HG03135 (cell line): ENCODE results near the gene CIT.

Experiments used
- ATAC-seq: cut with Tn5 transposase; IDR thresholded peaks from one replicate; pipeline ENCODE4 v1.9.1; 2021; ENCODE audit warnings: mild to moderate bottlenecking, moderate library complexity; ENCODE audit not compliant: unreplicated experiment

Gene CIT

GRCh38 chr12:119704065-119704747 is 172.9 kb downstream of the CIT start:
- ATAC-seq = no peak

GRCh38 chr12:119700078-119700477 is 177.0 kb downstream of the CIT start:
- no peak for ATAC-seq

DNA sequence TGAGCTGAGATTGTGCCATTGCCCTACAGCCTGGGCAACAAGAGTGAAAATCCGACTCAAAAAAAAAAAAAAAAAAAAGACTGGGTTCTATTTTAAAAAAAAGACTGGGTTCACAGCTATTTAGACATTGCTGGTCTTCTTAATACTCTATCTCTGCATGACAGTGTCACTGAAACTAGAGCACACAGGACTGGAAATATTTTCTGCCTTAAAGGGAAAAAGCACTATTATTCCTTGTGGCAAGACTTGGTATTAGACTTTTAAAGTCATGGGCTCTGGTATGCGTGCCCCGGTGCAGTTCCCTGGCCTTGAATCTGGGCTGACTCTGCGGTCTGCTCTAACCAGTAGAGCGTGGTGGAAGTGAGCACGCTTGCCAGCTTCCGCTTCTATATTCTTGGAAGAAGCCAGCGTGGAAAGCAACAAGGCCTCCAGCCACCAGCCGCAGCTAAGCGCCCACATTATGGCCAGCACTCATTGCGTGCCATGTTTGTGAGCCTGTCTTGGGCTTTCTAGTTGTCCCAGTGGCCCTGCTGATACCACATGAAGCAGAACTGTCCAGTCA is 177.8 kb downstream of the CIT start:
- no peak for ATAC-seq

- no peak for ATAC-seq
Observed at GRCh38 chr12:119696943-119697342, 180.2 kb downstream of the CIT start.

DNA sequence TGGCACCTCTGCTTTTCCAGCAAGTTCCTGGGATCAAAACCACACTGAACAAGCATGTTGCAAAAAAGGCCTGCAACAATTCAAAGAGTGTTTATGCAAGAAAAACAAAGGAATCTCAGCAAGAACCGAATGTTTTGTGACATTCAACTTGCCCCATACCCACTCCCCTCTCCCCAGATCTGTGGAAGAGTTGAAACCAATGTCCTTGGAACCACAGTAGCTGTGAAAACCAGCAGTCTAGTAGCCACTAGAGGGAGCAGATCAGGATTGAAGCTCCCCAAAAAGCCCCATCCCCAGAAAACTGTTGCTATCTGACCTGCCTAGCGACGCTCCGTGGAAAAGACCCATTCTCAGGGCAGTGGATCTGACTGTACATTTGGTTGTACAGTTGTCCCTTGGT is 182.1 kb downstream of the CIT start:
- ATAC-seq = no peak

GRCh38 chr12:119694111-119694510 is 183.0 kb downstream of the CIT start:
- no peak for ATAC-seq

DNA sequence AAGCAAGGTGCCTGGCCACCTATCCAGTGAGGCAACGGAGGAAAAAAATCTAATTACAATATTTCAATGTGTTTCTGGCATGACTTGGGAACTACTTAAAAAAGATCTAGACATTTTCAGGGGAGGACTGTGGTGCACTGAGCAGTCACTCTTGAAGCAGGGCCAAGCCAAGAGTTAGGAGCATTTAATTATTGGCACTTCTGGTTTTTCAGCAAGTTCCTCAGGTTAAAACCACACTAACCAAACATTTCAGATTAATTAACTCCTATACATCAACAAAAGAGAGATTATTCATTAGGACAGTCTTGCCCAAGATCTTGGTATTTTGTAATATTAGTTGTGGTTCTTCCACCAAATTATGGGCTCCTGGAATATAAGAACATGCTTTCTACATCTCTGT is 183.6 kb downstream of the CIT start:
- ATAC-seq = no peak

GRCh38 chr12:119692997-119693396 is 184.1 kb downstream of the CIT start:
- no peak for ATAC-seq

DNA sequence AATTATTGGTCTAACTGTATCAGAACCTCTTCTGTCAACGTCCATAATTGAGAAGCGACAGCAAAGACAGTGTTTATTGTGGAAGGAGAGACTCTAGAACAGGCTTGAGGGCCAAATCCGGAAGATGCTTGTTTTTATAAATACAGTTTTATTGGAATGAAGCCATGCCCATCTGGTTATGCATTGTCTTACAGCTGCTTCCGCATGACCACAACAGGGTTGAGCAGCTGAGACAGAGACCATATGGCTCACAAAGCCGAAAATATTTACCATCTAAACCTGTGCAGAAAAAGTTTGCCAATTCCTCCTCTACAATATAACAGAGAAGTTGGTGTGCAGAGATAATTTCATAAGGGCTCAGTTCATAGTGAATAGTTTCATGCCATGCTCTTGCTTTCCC is 184.7 kb downstream of the CIT start:
- ATAC-seq = no peak

- no peak for ATAC-seq
Observed at GRCh38 chr12:119691202-119691810, 185.8 kb downstream of the CIT start.

GRCh38 chr12:119689935-119690500 is 187.1 kb downstream of the CIT start:
- ATAC-seq = no peak

DNA sequence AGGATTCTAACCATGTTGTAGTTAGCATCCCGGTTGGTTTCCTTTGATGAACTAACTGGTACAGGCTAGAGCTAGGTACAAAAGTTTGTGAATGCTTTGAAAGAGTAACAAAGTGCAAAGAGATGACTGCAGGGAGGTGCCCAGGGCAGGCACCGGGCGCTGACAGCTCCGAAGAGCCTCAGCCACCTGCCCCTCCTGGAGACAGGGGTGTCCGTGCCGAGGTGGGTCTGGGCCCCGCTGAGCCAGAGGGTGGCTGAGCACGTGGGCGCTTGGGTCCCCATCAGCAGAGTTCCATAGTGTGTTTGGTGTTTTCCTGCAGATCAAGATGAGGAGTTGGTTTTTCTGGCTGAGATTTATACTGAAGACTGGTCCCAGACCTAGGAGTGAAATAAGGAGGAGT is 189.2 kb downstream of the CIT start:
- ATAC-seq = no peak

GRCh38 chr12:119687406-119687805 is 189.7 kb downstream of the CIT start:
- no peak for ATAC-seq

DNA sequence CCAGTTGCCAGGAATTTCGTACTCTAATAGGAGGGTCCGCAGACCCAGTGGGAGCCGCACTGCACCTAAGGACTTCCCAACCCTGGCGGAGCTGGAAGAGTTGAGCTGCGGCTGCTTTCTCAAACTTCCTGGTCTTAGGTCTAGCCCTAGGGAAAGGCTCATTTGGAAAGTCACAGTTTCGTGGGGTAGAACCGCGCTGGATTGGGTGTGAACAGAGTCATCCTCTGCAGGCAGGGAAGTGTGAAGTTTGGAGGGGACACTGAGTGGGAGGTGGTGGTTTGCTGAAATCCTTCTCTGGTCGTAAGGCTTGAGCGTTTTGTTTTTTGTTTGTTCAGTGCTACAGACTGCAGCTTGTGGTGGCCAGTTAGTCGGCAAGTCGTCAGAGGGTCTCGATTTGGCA is 190.3 kb downstream of the CIT start:
- no peak for ATAC-seq

GRCh38 chr12:119686355-119686754 is 190.8 kb downstream of the CIT start:
- ATAC-seq = no peak

DNA sequence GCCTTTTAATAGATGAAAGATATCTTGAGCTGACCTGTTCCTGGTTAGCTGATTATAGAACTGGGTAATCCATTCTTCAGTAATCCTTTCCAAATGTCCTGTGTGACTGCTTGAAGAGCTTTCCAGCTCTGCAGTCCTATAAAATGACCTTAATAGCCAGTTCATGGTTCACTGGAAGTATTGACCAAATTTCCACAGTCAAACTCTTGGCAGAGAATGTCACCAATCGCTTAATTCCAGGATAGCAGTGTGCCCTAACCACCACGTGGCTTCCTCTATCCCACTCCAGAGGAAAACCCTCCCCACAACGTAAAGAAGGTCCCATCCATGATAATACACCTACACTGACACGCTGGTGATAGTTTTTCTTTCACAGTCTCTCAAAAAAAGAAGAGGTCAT is 191.7 kb downstream of the CIT start:
- no peak for ATAC-seq

DNA sequence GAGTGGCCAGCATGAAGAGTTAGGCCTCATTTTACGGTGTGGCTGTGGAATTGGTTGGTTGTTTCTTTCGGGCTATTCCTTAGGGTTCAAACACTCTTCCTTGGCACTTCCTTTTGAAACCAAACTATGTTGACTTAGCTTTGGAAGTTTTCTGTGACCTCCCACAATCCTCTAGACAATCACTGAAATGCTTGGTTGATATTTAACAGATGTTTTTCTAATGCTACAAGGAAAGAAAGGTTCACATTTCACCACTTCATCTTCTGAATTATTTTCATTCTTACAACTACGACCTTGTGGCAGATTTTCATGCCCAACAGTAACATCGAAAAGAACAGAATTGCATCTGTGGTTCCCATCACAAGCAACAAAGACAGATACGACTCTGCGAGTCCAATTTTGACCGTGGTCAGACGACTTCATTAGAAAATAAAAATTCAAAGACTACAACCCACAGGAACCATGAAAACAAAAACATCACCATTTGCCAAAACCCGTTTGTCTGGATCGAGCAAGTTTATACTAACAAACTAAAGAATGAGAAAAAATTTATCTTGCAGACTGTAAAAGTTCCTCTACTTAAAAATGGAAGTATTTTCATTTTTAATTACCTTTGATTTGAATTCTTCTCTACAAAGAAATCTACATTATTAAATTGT is 192.3 kb downstream of the CIT start:
- ATAC-seq = no peak

DNA sequence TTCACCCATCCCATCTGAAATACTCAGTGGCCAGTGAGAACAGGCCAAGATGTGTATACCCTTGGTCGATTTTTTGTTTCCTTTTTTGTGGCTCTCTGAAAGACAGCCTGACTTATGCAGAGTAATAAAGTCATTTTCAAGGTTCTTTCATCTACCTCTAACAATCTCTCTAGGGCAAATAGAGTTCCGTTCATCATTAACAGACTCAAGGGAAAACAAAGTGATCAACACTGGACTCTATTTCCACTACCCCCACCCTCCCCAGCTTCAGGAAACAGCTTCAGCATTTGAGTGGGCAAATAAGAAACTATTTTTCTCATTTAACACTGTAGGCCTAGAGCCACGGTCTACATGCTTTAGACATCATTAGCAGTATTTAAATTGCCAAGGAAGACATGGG is 193.3 kb downstream of the CIT start:
- ATAC-seq = no peak

- no peak for ATAC-seq
Observed at GRCh38 chr12:119683413-119683812, 193.7 kb downstream of the CIT start.

DNA sequence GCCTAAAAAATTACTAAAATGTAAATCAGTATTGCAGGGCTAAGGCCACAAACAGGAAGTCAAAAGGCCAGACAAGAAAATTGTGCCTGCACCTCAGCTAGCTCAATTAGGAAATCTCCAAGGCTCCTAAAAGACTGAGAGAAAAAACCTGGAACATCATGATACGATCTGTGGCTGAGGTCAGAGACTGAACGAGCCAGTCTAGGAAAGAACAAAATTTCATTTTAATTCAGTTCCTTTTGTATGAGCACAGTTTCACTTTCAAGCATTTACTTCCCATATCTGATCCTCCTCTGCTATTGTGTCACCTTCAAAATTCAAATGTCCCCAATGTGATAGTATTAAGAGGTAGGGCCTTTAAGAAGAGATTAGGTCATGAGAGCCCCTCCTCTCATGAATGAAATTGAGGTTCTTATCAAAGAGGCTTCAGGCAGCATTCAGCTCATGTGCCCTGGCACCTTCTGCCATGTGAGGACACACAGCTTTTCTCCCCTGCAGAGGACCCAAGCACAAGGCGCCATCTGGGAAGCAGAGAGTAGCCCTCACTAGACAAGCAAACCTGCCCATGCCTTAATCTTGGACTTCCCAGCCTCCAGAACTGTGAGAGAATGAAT is 194.4 kb downstream of the CIT start:
- ATAC-seq = no peak
